GM18499 (cell line): ENCODE results near the gene HOXC13.

Experiments used
- ATAC-seq: cut with Tn5 transposase; IDR thresholded peaks from one replicate; pipeline ENCODE4 v1.9.1; 2021; ENCODE audit warnings: moderate number of reproducible peaks; ENCODE audit not compliant: insufficient read depth, unreplicated experiment

Gene HOXC13

DNA sequence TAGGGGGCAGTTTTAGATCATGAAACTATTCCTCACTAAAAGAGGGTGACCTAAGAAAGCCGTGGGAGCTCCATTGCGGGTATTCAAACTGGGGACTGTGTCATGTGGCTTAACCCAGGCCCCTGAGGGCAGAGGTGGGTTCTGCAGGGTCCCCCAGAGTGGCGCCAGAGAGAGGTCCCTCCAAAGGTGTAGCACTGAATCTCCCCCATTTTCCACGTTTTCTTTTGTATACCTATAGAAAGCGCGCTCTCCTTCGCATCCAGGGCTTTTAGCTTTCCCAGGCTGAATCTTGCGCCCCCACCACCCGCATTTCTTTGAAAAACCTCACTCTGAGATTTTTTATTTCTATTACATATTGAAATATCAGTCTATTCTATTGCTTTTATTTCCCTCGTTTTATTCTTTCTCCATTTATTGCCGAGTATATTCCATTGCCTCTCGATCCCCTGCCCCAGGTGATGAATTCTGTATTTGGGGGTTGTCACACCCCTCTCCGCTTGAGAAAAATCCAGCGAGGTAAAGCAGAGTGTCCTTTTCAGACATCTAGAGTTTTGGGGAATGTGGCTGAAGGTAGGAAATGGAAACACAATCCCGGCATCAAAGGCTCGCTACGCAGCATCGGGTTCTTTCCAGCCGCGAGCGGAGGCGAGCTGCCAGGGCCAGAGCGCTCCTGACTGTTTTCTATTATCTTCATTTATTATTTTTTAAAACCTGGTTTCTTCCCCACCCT lies 870 bp upstream of the HOXC13 start:
- no peak for ATAC-seq

DNA sequence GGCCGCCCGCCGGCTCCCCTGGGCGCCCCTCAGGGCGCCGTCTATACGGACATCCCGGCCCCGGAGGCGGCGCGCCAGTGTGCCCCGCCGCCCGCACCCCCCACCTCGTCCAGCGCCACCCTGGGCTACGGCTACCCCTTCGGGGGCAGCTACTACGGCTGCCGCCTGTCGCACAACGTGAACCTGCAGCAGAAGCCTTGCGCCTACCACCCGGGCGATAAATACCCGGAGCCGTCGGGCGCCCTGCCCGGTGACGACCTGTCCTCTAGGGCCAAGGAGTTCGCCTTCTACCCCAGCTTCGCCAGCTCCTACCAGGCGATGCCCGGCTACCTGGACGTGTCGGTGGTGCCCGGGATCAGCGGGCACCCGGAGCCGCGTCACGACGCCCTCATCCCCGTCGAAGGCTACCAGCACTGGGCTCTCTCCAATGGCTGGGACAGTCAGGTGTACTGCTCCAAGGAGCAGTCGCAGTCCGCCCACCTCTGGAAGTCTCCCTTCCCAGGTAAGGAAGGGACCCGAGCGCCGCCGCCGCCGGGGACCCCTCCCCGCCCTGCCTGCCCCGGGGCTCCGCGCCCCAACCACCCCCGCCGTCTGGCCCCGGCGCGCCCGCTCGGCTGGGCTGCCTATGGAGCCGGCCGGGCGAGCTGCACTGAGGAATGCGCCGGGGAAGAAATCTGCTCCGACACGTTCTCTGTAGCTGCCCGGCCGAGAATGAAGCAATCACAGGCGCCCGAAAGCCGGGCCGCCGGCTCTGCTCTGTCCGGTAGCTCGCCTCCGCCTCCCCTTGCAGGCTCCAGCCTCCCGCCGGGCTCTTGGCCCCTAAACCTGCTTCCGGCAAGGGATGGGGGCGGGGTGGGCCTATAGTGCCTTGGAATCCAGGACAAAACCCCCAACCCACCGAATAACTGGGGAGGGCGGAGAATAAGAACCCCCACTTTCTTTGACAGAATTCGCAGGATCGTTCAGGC lies 794 bp downstream of the HOXC13 start:
- ATAC-seq: no peak

DNA sequence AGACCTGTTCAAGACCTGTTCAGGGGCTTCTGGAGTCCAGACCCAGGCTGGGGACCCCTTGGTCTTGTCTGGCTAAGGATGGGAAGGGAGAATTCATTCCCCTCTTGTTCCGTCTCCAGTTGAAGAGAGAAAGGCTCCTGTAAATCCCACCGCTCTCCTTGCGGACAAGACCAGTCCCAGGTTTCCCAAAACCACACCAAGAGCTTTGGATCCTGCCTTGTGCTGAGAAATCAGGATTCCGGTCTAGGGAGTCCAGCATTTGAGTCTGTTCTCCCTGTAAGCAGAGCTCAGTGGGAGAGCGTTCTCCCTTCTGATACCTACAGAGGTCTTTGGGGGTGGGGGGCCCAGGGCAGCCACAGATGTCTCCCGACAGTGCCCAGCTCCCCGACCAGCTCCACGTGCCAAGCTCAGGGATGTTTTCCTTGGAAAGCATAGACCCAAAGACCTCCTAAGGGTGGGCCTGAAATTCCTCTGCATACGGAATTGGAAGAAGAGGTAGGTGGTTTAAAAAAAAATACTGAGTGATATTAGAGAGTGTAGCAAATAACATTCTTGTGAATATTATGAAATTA lies 1.9 kb downstream of the HOXC13 start:
- ATAC-seq: no peak

DNA sequence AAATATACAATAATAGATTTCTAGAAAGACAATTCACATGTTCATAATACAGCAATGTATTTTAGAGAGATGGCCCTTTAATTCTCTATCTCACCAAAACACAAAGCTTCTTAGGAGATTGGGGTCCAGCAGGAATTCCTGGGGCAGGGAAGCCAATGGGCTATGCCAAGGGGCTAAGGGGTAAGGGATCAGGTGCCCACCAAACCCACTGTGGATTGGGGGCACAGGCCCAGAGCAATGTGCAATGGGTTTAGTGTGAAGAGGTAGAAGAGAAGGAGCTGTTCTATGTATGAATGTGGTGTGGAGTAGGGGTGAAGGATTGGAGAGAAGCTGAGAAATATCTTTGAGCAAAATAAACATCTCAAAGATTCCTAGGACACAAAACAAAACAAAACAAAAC lies 2.6 kb downstream of the HOXC13 start:
- ATAC-seq: no peak

DNA sequence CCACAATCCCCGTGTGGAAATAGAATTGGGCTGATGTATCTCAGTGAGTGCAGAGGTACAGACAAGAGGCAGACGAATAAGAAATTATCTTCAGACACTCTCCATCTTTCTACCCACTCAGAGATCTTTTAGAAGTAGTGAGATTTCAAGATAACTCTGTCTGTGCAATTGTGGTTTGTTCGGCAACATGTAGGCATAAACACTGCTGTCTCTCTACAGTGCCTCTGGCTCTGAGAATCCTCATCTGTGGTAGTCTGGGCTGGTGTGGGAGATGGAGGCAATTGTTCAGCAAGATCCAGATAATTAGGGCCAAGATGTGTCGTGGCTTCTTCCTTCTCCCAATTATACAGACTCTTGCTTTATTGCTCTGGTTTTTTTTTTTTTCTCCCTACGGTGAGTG lies 3.1 kb downstream of the HOXC13 start:
- ATAC-seq: no peak

DNA sequence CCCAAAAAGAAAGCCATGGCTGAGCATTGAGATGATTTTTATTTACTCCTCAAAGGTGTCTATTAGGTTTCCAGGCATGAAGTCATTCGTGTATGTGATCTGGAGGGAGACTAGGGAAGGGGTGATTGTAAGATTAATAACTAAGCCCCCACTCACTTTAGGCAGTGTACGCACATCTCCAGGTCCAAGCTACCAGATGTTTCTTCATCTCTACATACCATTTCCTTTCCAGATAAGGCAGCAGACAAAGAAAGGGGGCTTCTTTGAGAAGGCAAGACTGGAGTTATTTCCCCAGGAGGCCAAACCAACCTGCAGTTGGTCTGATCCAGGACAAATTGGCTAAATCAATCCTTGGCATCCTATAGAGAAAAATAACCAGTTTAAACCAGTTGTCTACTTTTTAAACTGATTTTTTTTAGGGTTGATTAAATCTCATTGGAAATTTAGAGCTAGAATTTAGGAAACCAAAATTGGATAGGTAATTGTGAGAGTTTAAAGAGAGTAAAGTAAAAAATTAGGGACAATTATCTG lies 3.9 kb downstream of the HOXC13 start:
- no peak for ATAC-seq

DNA sequence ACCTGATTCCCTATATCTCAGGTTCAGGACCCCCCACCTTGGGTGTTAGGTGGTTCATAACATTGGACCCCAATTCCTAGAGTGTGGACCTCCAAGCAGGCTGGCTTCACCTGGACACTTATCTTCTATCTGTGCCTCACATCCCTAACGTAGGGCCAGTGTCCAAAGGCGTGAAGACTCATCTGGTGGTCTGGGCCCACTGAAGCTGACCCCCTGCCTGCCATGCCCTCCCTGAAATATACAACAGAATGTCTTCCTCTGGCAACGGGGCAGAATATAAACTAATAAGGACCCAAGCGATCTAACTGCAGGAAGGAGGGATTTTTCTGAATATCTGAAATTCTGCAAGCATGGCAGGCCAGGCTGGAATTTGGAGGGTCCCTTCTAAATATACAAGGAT lies 5.6 kb downstream of the HOXC13 start:
- no peak for ATAC-seq

DNA sequence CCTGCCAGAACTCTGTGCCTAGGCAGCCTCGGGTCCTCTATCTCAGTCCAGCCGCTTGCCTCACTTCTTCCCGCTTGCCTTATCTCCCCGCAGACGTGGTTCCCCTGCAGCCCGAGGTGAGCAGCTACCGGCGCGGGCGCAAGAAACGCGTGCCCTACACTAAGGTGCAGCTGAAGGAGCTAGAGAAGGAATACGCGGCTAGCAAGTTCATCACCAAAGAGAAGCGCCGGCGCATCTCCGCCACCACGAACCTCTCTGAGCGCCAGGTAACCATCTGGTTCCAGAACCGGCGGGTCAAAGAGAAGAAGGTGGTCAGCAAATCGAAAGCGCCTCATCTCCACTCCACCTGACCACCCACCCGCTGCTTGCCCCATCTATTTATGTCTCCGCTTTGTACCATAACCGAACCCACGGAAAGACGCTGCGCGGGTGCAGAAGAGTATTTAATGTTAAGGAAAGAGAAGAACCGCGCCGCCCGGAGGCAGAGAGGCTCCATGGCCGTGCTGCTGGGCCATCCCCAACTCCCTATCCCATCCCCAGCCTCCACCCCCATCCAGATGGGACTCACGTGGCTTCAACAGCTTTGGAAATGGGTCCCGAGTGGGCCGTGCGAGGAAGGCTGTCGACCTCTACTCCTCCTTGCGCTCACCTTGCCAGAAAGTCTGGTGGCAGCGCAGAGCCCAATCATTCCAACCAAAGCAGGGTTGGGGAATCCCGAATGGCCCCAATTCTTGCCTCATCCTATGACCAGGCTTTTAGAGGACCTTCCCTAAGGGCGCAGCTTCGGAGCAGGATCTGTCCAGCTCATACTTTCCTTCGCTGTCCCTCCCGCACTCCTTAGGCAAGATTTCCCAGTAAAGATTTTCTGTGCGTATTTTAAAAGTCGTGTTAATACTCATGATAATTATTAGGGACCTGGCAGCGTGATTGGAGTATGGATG lies 6.5 kb downstream of the HOXC13 start:
- no peak for ATAC-seq

DNA sequence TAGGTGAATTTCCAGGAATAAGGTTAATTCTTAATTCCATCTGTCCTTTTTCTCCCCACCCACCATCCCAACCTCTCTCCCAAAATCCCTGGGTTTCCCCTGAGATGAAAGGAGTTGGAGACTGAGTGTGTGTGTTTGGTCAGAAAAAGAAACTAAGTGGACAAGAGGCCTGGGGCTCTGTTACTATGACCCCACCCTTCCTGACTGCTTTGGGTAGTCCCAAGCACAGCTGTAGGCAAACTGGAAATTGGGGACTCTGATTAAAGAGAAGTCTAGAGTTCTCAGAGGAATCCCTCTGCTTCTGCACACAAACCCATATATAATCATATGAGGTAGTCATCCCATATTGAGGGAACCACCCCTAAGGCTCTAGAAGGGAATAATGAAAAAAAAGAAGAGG lies 9.1 kb downstream of the HOXC13 start:
- ATAC-seq: no peak

DNA sequence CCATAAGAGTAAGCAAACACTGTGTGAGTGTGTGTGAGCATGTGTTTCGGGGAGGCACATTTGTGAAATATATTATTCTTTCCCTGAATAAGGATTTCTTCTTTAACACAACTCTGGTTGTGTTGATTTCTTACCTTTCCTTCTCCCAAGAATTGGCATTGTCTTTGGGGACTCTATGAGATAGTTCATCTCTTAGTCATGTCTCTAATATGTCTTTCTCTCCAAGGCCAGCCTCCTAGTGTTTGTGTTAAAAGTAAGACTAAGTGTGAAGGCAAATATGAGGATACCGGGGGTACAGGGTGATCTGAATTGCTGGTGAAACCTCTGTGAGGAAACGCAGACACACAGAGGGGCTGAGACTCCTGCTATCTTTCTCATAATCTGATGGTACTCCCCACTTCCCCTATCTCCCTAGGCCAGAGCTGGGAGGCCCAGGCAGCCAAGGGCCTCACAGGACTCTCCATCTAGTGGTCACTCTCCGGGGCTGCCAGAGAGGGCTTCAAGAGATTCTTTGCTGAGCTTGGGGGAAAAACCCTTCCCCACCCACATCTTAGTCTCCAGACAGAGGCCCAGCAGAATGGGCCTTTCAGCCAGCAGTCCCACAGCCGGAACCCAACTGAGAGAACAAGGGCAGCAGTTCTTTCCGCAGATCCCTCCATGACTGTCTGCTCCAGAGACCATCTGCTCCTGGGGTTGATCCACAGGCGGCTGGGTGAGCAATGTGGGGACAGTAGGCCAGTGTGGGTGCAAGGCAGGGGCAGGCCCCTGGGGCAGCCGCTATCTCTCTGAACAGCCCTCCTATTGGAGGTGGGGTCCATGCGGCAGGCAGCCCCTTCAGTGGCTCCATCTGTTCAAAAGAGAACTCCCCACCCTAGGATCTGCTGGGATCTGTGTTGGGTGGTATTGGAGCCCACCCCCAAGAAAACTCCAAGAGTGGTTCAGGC lies 10.3 kb downstream of the HOXC13 start:
- ATAC-seq: no peak

DNA sequence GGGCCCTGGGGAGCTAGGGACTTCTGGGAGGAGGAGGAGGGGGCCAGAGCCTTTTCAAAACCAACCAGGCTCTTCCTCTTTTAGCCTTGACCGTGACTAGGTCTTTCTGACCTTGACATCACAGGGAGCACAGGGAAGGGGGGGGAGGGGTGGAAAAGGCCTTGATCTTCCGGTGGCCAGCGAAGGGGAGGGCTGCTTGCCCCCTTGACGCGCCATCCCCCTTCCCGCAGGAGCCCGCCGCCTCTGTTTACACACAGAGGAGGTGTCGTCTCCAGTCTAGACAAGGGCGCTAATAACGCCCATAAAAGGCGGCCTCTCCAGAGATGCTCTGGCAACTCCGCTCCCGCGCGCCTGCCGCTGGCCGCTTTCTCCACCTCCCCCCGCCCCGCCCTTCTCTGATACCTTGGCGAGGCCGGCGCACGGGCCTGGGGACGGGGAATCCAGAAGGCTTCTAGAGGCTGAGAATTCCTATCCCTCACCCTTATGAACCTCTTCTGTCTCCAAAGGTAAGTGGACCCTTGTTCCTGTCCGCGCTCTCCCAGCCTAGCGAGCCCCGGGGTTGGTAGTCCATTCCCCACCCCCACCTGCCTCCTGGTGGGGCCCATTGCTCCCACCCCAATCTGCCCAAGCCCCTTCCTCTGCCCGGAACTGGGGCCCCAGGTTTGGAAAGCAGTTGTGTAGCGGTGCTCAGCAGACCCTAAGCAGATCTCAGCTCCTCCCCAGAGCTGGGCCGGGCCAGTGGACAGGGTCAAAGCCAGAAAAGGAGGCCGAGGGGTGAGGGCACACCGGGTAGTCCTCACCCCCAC lies 11.2 kb downstream of the HOXC13 start:
- no peak for ATAC-seq

DNA sequence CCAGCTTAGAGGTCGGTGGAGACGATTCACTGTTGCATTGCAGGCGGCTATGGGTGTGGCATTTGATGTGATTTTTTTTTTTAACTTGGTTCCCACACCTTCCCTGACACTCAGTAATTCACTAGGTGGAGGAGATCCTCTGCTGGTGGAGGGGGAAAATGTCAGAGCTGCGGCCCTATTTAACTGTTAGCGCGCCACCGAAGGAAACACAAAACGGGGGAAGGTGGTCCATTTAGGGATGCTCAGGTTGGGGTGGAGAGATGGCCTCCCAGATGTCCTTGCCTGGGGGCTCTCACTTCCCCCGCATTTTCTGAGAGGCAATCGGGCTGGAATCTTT lies 11.8 kb downstream of the HOXC13 start:
- no peak for ATAC-seq

DNA sequence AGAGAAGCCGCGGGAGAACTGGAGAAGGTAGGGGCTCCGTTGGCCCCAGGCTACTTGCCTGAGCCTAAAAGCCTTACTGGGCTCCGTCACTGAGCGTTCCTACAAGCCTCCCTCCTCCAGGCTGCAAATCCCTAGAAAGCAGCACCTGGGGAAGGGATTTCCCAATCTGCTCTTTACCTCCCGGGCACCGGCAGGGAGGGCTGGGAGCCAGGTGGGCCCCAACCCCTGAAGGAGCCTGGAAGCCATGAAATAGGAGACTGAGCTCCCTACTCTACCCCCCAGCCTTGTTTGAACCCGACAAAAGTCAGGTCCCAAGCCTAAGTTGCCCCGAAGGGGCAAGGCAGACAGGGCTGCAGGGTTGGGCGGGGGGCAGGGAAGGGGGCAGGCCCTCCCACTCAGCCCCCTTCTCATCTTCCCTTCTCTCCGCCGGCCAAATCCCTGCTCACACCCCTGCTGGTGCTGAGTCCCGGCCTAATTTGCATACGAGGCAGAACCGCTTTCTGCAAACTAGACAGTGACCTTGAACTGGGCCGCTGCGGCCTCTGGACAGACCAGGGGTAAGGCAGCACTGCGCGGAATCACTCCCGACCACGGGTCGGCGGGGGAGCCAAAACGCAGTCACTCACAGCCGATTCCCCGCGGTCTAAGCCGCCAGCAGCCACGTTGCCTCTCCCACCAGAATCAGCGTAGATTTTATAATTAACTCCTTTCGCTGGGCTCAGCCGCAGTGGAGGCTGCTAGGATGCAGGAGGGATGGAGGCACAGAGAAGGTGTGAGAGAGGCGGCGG lies 12.4 kb downstream of the HOXC13 start:
- ATAC-seq: no peak

DNA sequence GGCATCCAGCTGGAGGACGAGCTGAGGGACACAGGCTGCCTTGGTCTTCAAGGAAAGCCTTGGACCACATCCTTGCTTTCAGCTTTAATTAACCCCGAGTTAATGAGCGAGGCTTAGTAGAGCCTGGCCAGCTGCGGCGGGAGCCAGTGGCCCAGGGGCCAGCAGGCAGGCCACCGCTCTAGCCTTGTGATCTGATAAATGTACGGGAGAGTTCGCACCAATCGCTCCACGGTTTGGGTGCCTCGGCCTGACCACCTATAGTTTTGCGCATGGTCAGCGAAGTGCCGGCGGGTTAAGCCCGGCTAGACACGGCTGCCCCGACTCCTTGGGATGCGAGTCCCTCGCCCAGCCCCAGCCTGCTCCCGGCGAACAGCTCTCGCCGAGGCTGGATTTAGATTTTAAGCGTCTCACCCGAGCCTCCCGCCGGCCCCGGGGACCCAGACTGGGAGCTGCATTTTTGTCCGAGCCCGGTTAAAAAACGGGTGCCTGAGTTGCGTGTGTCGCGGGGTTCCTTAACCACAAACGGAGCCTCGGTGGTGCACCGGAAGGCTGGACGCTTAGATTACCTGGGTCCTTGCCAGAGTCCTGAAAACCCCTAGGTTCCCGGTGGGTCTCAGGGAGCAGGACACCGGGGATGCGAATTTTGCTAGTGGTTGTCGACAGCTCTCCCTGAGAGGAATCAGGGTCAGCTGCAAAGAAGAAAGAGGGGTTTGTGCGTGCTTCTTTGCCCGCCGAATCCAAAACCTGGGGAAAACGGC lies 13.1 kb downstream of the HOXC13 start:
- ATAC-seq: no peak

DNA sequence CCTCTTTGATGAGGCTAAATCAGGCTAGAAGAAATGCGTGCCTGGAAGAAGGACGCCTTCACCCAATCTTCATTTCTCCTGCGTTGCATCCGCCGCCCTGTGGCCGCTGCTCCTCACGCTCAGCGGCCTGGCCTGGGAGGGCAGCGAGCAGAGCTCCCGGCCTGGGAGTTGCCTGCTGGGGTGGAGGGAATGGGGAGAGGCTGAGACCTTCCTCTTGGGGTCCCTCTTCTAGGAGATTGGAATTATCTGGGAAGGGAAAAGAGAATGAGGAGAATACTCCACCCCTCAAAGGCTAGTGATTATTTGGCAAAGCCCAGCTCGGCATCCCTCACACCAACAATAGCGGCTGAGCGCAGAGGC lies 13.7 kb downstream of the HOXC13 start:
- ATAC-seq: no peak

DNA sequence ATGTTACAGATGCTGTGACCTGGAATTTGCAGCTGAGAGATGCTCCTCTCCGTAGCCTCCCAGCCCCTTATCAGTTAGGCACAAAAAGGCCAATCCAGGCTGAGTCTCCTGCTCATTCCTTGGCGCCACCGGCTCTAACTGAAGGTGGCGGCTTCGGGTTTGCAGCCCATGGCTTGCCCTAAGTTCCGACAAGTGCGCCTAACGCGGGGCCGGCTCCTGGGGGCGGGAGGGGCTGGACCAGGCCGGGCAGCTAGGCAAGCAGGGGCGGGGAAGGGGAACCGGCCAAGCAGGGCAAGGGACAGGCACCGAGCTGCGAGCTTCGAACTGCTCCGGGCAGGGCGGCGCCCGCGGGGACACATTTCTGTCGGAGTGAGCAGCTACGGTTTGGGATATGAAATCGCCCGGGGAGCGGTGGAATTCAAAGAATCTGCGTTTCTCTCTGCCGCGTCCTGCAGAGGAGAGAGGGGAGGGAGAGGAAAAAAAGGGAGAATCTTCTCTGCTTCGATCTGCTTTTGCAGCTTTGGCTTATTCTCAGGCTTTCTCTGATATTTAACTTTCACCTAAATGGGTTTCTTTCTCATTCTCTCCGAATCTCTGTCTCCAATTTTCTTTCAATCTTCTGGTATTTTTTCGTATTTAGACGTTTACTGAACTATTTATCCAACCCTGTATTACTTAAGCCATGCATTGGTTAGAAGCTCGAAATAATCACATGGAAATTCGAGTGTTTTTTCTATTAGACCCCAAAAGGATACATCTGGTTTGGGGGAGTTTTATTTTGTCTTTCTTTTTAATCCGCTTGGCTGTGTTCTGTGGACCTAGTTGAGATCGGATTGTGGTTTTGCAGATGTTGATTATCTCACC lies 14.5 kb downstream of the HOXC13 start:
- ATAC-seq: no peak
